GM12865 (cell line): Measurements from ENCODE around the gene WWP2.

Experiments used
- DNase-seq: peaks from one replicate; pipeline ENCODE4 v3.0.0; 2010; ENCODE audit warnings: low read depth
- H3K4me3 ChIP-seq: 2 replicates; pipeline ENCODE4 v1.5.1; 2011; ENCODE audit warnings: mild to moderate bottlenecking, low read depth, low read length, control low read depth
- TF ChIP-seq, protein P1 (sequence below): IDR thresholded peaks from 2 replicates; pipeline ENCODE4 v1.5.1; 2011; ENCODE audit warnings: low read length, control low read depth, low read depth, inconsistent platforms; ENCODE audit not compliant: insufficient read depth; ENCODE audit errors: missing control alignments

WWP2 gene

DNA sequence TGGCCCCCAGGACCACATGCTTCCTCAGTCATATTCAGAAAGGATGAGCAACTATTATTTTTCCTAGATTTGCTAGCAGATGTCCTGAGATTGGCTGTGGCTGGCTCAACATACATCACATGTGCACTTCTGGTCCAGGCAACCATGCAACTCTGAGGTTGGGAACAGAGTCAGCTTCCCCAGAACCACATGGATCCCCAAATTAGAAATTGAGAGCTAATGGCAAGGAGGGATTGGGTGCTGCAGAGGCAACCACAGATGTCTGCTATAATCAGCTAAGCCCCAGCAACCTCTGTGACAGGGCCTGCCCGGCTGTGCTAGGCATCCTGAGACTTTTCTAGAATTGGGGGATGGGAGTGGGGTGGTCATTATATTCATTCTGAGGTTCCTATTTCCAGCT, 155.2 kb downstream of the WWP2 start:
- TF ChIP-seq, protein P1, sequence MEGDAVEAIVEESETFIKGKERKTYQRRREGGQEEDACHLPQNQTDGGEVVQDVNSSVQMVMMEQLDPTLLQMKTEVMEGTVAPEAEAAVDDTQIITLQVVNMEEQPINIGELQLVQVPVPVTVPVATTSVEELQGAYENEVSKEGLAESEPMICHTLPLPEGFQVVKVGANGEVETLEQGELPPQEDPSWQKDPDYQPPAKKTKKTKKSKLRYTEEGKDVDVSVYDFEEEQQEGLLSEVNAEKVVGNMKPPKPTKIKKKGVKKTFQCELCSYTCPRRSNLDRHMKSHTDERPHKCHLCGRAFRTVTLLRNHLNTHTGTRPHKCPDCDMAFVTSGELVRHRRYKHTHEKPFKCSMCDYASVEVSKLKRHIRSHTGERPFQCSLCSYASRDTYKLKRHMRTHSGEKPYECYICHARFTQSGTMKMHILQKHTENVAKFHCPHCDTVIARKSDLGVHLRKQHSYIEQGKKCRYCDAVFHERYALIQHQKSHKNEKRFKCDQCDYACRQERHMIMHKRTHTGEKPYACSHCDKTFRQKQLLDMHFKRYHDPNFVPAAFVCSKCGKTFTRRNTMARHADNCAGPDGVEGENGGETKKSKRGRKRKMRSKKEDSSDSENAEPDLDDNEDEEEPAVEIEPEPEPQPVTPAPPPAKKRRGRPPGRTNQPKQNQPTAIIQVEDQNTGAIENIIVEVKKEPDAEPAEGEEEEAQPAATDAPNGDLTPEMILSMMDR, result no peak
- DNase-seq, result no peak
- no peak overlapping the region for H3K4me3 ChIP-seq

DNA sequence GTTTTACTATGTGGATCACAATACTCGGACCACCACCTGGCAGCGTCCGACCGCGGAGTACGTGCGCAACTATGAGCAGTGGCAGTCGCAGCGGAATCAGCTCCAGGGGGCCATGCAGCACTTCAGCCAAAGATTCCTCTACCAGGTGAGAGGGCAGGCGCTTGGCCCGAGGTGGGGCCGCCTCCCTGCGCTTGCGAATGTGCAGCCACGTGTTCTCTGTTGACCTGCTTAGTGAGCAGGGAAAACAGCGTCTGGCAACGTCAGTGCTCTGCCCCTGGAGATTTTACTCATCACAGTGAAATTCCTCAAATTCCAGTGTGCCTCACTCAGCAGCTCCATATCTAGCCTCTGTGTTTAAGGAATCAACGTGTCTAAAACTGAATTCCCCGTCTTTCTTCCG, 155.6 kb downstream of the WWP2 start:
- no peak overlapping the region for H3K4me3 ChIP-seq
- TF ChIP-seq, protein P1, result no peak

DNA sequence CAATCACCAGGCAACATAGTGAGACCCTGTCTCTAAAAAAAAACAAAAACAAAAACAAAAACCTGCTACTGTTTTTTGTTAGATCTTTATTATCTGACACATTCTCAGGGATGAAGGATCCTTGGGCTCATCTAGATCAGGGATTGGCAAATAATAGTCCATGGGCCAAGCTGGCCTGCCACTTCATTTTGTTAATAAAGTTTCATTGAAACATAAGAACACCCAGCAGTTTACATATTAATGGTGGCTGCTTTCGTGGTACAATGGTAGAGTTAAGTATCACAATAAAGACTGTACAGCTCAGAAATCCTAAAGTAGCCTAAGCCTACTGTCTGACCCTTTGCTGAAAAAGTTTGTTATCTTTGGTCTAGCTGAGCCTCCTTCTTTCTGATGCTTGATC, 156.1 kb downstream of the WWP2 start:
- TF ChIP-seq, protein P1, result no peak
- no peak for DNase-seq
- H3K4me3 ChIP-seq, result no peak overlapping the region

More for the DNA sequence above, 155.6 kb downstream of the WWP2 start:
- no peak for DNase-seq

DNA sequence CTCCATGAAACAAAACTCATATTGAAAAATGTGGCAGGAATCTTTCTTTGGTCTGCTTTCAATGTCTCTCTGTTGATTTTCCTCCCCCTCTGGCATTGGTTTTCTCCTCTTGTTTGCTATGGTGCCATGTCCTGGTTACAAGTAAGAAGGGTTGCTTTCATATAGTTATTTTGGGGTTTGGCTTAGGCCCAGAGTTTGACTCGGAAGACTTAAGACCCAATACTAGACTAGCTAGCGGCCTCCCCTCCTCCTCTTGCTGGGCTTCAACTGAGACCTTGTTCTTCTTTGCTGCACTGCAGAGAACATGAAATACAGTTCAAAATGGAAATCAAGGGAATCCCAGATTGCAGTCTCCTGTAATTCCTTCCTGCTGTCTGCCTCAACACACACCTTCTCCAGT, 159.0 kb downstream of the WWP2 start:
- no peak for DNase-seq

DNA sequence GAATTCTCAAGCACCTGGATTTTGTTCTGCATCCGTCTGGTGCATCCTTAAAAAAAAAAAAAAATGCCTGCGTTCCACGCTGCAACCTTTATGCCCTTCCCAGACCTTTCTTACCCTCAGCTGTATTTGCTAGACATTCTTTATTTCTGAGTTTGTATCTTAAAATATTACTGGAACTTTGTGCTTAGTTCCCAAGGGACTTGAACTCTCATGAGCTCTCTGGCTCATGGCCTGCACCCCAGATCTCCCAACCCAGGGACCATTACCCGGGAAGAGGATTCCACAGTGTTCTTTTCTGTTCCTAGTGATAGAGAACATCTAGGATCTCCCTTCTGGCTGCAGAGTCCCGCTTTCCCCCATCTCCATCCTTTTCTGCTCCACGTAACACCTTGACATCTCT, 160.1 kb downstream of the WWP2 start:
- TF ChIP-seq, protein P1, result no peak
- DNase-seq, result no peak
- no peak overlapping the region for H3K4me3 ChIP-seq

More for the DNA sequence above, 159.0 kb downstream of the WWP2 start:
- TF ChIP-seq, protein P1, result no peak
- H3K4me3 ChIP-seq, result no peak overlapping the region

DNA sequence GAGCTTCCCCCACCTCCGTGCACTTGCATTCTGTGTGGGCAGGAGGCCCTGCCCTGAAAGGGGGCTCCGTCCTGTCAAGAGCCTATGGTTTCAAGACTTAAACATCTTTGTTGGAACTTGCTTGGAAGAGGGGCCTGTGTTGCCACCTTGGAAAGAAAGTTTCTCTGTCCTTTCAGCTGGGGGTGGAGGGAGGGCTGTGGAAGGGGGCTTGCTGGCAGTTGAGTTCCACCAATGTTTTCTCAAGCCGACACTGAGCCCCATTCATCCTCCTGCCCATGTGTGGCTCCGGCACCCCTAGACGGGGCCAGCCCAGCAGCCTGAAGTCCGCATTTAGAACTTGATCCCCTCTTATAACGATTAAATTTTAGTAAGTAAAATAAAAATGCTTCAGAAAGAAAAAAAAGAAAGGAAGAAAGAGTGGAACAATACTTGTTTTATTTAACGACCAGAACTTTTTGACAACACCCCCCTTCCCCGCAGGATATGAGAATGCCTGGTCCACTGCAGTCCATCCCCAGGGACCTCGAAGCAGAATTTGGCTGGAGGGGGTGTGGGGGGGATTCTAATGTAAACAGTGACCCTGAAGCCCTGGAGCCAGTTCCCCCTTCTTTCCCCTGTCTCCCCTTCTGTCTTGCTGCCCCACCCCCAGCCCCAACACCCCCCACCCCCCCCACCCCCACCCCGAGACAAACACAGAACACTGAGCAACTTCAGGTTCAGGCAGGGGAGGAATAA, 162.1 kb downstream of the WWP2 start:
- no peak for DNase-seq
- no peak overlapping the region for H3K4me3 ChIP-seq
- TF ChIP-seq, protein P1, result no peak

DNA sequence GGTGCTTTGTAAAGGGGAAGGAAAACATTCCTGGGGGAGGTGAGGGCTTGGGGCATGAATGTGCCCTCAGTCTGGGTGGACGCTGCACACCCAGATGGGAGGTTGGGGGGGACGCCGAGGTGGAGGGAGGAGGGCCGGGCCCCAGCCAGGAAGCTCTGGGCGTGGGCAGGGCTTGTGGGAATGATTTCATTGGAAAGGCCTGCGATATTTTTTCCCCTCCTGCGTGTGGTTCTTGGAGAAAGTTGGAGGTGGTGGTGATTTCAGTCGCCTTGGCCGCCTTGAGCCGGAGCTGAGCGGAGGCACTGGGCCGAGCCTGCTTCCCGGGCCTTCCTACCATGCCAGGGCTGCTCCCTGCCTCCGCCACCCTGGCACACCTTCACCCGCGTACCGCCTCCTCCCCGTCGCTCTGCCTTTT, 162.7 kb downstream of the WWP2 start:
- no peak for DNase-seq
- H3K4me3 ChIP-seq, result no peak overlapping the region
- TF ChIP-seq, protein P1, result no peak
